ENCODE measurements around the gene DGKH. TPM values are rescaled to one million over a fixed set of nuclear protein-coding genes. Genes with fewer than 3 reads are reported as not detected.

The DGKH gene
- total and polyA plus RNA-seq, 2 experiments from 2014 or later, result 3.6 to 7.2 TPM

DNA sequence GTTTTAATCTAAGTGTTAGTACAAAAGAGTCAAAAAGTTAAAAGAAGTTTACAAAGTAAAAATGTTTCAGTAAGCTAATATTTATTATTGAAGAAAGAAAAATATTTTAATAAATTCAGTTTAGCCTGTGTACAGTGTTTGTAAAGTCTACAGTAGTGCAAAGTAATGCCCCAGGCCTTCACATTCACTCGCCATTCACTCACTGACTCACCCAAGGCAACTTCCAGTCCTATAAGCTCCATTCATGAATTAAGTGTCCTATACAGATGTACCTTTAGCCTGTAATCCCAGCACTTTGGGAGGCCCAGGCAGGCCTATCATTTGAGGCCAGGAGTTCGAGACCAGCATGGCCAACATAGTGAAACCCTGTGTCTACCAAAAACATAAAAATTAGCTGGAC, 199.4 kb downstream of the DGKH start:
- DNase-seq (ENCODE audit: low spot score), result no peak
- Histone ChIP-seq H2AFZ (no peak overlapping the region), H3K4me3 (no peak overlapping the region), H3K27me3 (no peaks in the 10 kb centered on the region), H3K27ac (no peak overlapping the region), H3K9me2 (replicated peaks; ENCODE audit: insufficient read depth) (no peaks in the 10 kb centered on the region), H3K79me2 (no peaks in the 10 kb centered on the region), H4K20me1 (ENCODE audit: insufficient read depth, poor library complexity, severe bottlenecking) (no peaks in the 10 kb centered on the region), H3K4me2 (no peak overlapping the region), H3K9me3 (ENCODE audit: low read depth) (no peaks in the 10 kb centered on the region), H3K36me3 (replicated peaks; ENCODE audit: insufficient read depth, low read depth) (no peaks in the 10 kb centered on the region), H3K4me1 (ENCODE audit: insufficient read depth) (no peaks in the 10 kb centered on the region)
- TF ChIP-seq, protein P1, sequence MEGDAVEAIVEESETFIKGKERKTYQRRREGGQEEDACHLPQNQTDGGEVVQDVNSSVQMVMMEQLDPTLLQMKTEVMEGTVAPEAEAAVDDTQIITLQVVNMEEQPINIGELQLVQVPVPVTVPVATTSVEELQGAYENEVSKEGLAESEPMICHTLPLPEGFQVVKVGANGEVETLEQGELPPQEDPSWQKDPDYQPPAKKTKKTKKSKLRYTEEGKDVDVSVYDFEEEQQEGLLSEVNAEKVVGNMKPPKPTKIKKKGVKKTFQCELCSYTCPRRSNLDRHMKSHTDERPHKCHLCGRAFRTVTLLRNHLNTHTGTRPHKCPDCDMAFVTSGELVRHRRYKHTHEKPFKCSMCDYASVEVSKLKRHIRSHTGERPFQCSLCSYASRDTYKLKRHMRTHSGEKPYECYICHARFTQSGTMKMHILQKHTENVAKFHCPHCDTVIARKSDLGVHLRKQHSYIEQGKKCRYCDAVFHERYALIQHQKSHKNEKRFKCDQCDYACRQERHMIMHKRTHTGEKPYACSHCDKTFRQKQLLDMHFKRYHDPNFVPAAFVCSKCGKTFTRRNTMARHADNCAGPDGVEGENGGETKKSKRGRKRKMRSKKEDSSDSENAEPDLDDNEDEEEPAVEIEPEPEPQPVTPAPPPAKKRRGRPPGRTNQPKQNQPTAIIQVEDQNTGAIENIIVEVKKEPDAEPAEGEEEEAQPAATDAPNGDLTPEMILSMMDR (IDR thresholded peaks at IDR 0.05; ENCODE audit: poor library complexity), result no peak
- TF ChIP-seq EZH2phosphoT487 (IDR thresholded peaks at IDR 0.05; ENCODE audit: low read depth, severe bottlenecking, unreplicated experiment) (no peak), EZH2 (IDR thresholded peaks at IDR 0.05; ENCODE audit: borderline replicate concordance) (no peak)
- 75% methylated on average over 2 of the region's 2 CpGs for WGBS (ENCODE audit: low lambda C conversion rate, missing lambda C conversion rate)

DNA sequence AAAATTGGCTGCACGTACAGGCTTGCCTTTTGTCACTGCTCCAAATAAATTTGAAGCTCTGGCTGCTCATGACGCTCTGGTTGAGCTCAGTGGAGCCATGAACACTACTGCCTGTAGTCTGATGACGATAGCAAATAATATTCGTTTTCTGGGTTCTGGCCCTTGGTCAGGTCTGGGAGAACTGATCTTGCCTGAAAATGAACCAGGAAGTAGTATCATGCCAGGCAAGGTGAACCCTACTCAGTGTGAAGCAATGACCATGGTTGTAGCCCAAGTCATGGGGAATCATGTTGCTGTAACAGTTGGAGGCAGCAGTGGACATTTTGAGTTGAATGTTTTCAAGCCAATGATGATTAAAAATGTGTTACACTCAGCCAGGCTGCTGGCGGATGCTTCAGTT, 207.4 kb downstream of the DGKH start:
- H3K4me1 ChIP-seq (ENCODE audit: insufficient read depth), result no peaks in the 10 kb centered on the region

DNA sequence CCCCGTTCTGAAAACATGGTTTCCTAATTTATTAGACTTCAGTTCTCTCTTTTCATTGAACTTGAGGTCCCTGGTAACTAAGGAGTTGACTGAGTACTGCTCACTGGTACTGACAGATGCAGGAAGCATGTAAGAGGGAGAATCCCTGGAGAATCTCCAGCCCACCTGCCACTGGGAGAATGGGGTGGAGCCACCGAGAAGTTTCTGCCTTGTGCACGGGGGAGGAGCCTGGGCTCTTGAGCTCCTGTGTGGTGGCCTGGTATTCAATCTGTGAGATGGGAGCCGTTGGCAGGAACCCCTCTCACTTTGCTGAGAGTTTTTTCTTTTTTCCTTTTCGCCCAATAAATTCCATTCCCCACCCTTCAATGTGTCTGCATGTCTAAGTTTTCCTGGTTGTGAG, 210.3 kb downstream of the DGKH start:
- H3K27ac ChIP-seq, result no peak overlapping the region
- H3K79me2 ChIP-seq, result no peaks in the 10 kb centered on the region
- no peaks in the 10 kb centered on the region for H4K20me1 ChIP-seq (ENCODE audit: insufficient read depth, poor library complexity, severe bottlenecking)
- no peak overlapping the region for H3K4me2 ChIP-seq
- no peaks in the 10 kb centered on the region for H3K36me3 ChIP-seq (replicated peaks; ENCODE audit: insufficient read depth, low read depth)
- no peak overlapping the region for H2AFZ ChIP-seq
- no peaks in the 10 kb centered on the region for H3K9me2 ChIP-seq (replicated peaks; ENCODE audit: insufficient read depth)
- H3K4me3 ChIP-seq, result no peak overlapping the region
- TF ChIP-seq EZH2phosphoT487 (IDR thresholded peaks at IDR 0.05; ENCODE audit: low read depth, severe bottlenecking, unreplicated experiment) (no peak), EZH2 (IDR thresholded peaks at IDR 0.05; ENCODE audit: borderline replicate concordance) (no peak)
- TF ChIP-seq, protein P1 (IDR thresholded peaks at IDR 0.05; ENCODE audit: poor library complexity), result no peak
- 67% methylated on average over 5 of the region's 5 CpGs for WGBS (ENCODE audit: low lambda C conversion rate, missing lambda C conversion rate)
- no peak for DNase-seq (ENCODE audit: low spot score)
- no peaks in the 10 kb centered on the region for H3K4me1 ChIP-seq (ENCODE audit: insufficient read depth)
- H3K9me3 ChIP-seq (ENCODE audit: low read depth), result no peaks in the 10 kb centered on the region
- no peaks in the 10 kb centered on the region for H3K27me3 ChIP-seq

More for the DNA sequence above, 207.4 kb downstream of the DGKH start:
- Histone ChIP-seq H3K9me2 (replicated peaks; ENCODE audit: insufficient read depth) (no peaks in the 10 kb centered on the region), H3K79me2 (no peaks in the 10 kb centered on the region), H3K4me2 (no peak overlapping the region), H3K4me3 (no peak overlapping the region), H3K9me3 (ENCODE audit: low read depth) (no peaks in the 10 kb centered on the region), H3K27me3 (no peaks in the 10 kb centered on the region), H4K20me1 (ENCODE audit: insufficient read depth, poor library complexity, severe bottlenecking) (no peaks in the 10 kb centered on the region), H3K36me3 (replicated peaks; ENCODE audit: insufficient read depth, low read depth) (no peaks in the 10 kb centered on the region), H3K27ac (no peak overlapping the region), H2AFZ (no peak overlapping the region)
- TF ChIP-seq EZH2phosphoT487 (IDR thresholded peaks at IDR 0.05; ENCODE audit: low read depth, severe bottlenecking, unreplicated experiment), result no peak
- TF ChIP-seq, protein P1 (IDR thresholded peaks at IDR 0.05; ENCODE audit: poor library complexity), result no peak
- DNase-seq (ENCODE audit: low spot score), result no peak
- 84% methylated on average over 5 of the region's 5 CpGs for WGBS (ENCODE audit: low lambda C conversion rate, missing lambda C conversion rate)

DNA sequence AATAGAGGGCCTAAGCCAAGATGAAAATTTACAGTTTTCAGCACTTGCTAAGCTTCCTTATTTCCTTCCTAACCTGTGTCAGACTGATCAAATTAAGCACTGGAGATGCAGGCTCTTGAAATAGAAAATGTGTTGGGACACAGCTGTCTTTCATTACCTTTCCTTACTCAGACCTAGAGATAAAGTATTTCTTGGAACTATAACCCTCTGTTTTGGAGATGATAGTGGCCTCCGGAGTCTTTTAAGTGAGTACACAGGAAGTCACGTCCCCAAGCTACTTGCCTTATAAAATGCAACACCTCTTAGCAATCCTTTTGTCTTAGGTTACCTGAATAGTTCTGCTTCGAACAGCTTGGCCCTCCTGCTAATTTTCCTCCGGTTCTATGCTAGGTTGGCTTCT, 211.1 kb downstream of the DGKH start:
- WGBS (ENCODE audit: low lambda C conversion rate, missing lambda C conversion rate), result 64% methylated on average over 4 of the region's 4 CpGs
- no peaks in the 10 kb centered on the region for H3K27me3 ChIP-seq

More for the DNA sequence above, 211.1 kb downstream of the DGKH start:
- Histone ChIP-seq H3K79me2 (no peaks in the 10 kb centered on the region), H3K36me3 (replicated peaks; ENCODE audit: insufficient read depth, low read depth) (no peaks in the 10 kb centered on the region), H3K4me3 (no peak overlapping the region), H3K9me2 (replicated peaks; ENCODE audit: insufficient read depth) (no peaks in the 10 kb centered on the region), H3K4me1 (ENCODE audit: insufficient read depth) (no peaks in the 10 kb centered on the region), H3K4me2 (no peak overlapping the region), H3K27ac (no peak overlapping the region), H3K9me3 (ENCODE audit: low read depth) (no peaks in the 10 kb centered on the region), H2AFZ (no peak overlapping the region), H4K20me1 (ENCODE audit: insufficient read depth, poor library complexity, severe bottlenecking) (no peaks in the 10 kb centered on the region)
- TF ChIP-seq EZH2phosphoT487 (IDR thresholded peaks at IDR 0.05; ENCODE audit: low read depth, severe bottlenecking, unreplicated experiment) (no peak), EZH2 (IDR thresholded peaks at IDR 0.05; ENCODE audit: borderline replicate concordance) (no peak)
- TF ChIP-seq, protein P1 (IDR thresholded peaks at IDR 0.05; ENCODE audit: poor library complexity), result no peak
- DNase-seq (ENCODE audit: low spot score), result no peak
